RWPE2 (cell line): ENCODE data around the gene GBE1.
"Not testable (repeated sequence)": the region's sequence is repeated elsewhere in the genome, so short reads cannot be mapped to it uniquely, and the experiment has no call there.

ENCODE experiments used
- ATAC-seq: fragments of 200-7000 bp; cut with Tn5 transposase; 3 replicates; pipeline ENCODE4 v1.9.1; 2021; ENCODE audit warnings: low read depth
- DNase-seq: peaks from one replicate; pipeline ENCODE4 v3.0.0-alpha.2; 2020; ENCODE audit warnings: low spot score
- H3K27ac ChIP-seq: fragments of 450-650 bp; 2 replicates; pipeline ENCODE4 v1.5.1; 2017; ENCODE audit warnings: mild to moderate bottlenecking; ENCODE audit not compliant: poor library complexity, severe bottlenecking
- H3K27me3 ChIP-seq: fragments of 250-450 bp; sonication (Bioruptor Pico); 2 replicates; pipeline ENCODE4 v1.5.1; 2021; ENCODE audit warnings: mild to moderate bottlenecking, moderate library complexity; ENCODE audit not compliant: insufficient read depth, poor library complexity, severe bottlenecking
- H3K36me3 ChIP-seq: fragments of 250-450 bp; sonication (Bioruptor Pico); 2 replicates; pipeline ENCODE4 v1.5.1; 2020; ENCODE audit warnings: low read depth, mild to moderate bottlenecking, moderate library complexity
- H3K4me1 ChIP-seq: fragments of 250-450 bp; sonication (Bioruptor Pico); 2 replicates; pipeline ENCODE4 v1.5.1; 2021; ENCODE audit warnings: mild to moderate bottlenecking, moderate library complexity; ENCODE audit not compliant: insufficient read depth, poor library complexity, severe bottlenecking
- H3K4me3 ChIP-seq: fragments of 250-450 bp; sonication (Bioruptor Pico); 2 replicates; pipeline ENCODE4 v1.5.1; 2021; ENCODE audit warnings: mild to moderate bottlenecking, moderate library complexity; ENCODE audit not compliant: severe bottlenecking
- H3K9me3 ChIP-seq: fragments of 250-450 bp; sonication (Bioruptor Pico); 2 replicates; pipeline ENCODE4 v1.5.1; 2021; ENCODE audit warnings: mild to moderate bottlenecking, moderate library complexity; ENCODE audit not compliant: severe bottlenecking
- TF ChIP-seq, protein P1 (sequence below): fragments of 450-650 bp; IDR thresholded peaks from one replicate; pipeline ENCODE4 v1.5.1; 2017; ENCODE audit warnings: mild to moderate bottlenecking, moderate library complexity; ENCODE audit not compliant: poor library complexity, severe bottlenecking

Gene GBE1

DNA sequence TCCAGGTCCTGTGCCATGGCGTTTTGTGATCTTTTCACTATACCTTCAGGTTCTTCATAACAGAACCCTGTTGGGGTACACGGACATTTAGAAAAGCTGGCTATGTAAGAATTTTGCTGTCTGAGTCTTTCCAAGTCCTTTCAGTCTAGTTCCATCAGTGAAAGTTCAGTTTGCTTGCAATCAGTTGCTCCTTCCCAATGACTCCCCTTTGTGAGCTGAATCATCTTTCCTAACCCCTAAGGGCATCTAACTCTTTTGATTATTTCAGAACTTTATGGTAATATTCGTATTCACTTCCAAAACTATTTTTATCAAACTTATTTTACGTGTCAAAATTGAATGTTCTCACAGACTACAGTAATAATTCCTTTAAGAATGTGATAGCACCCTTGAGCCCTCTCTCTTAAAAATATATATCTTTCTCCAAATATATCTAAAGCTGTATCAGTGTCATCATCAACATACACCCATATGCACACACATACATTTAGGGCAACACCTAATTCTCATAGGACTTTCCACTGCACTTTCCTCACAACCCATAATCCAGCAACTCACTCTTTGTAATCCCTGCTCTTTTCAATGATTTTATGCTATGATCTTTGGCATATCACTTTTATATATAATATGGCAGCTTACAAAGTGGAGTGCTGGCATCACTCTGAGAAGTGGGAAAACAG is 263.7 kb downstream of the GBE1 start:
- Histone ChIP-seq H3K9me3 (no peaks in the 10 kb centered on the region), H3K27me3 (no peaks in the 10 kb centered on the region), H3K4me3 (no peak overlapping the region), H3K27ac (no peak overlapping the region), H3K4me1 (no peaks in the 10 kb centered on the region), H3K36me3 (no peaks in the 10 kb centered on the region)
- ATAC-seq (no peak), DNase-seq (no peak)
- TF ChIP-seq, protein P1, sequence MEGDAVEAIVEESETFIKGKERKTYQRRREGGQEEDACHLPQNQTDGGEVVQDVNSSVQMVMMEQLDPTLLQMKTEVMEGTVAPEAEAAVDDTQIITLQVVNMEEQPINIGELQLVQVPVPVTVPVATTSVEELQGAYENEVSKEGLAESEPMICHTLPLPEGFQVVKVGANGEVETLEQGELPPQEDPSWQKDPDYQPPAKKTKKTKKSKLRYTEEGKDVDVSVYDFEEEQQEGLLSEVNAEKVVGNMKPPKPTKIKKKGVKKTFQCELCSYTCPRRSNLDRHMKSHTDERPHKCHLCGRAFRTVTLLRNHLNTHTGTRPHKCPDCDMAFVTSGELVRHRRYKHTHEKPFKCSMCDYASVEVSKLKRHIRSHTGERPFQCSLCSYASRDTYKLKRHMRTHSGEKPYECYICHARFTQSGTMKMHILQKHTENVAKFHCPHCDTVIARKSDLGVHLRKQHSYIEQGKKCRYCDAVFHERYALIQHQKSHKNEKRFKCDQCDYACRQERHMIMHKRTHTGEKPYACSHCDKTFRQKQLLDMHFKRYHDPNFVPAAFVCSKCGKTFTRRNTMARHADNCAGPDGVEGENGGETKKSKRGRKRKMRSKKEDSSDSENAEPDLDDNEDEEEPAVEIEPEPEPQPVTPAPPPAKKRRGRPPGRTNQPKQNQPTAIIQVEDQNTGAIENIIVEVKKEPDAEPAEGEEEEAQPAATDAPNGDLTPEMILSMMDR: no peak

DNA sequence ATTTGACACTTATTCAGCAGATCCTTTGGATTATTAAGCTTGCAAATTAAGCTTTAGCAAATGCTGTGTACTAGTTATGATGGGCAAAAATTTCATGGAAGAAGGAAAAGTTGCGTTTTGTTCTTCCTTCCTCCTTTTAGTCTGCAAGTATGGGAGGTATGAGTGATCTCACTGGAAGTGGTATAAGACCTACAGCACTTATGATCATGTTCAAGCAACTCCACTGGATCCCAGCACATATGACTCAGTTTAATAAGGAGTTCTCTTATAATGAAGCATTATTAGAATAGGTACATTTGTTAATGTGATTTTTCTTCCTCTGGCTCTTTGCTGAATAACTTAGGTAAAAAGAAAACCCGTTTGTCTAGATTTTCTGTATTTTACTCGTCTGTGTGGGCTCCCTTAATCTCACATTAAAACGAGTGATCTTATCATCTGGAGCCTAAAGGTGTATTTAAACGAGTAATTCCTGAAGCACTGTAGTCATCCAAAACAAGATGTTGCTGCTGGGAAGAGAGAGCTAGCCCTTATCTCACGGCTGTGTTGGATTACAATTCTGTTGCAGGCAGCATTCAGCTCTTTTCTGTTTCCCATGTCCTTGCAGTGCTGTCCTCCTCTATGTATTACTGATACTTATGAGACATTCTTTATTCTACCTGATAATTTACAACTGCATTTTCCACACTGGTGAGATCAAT is 264.9 kb downstream of the GBE1 start:
- Histone ChIP-seq H3K36me3 (no peaks in the 10 kb centered on the region), H3K27ac (no peak overlapping the region), H3K4me1 (no peaks in the 10 kb centered on the region), H3K27me3 (no peaks in the 10 kb centered on the region), H3K9me3 (no peaks in the 10 kb centered on the region), H3K4me3 (no peak overlapping the region)
- ATAC-seq (no peak), DNase-seq (no peak)
- TF ChIP-seq, protein P1: no peak

DNA sequence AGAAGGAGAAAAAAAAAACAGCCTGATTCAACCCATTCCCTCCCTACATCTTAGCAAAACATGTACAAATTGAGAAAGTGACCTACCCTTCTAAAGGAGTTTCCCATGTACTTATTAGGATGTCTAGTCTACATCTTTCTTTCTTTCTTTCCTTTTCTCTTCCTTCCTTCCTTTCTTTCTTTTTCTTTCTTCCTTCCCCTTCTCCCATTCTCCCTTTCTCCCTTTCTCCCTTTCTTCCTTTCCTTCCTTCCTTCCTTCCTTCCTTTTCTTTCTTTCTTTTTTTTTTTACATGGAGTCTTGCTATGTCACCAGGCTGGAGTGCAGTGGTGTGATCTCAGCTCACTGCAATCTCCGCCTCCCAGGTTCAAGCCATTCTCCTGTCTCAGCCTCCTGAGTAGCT is 269.0 kb downstream of the GBE1 start:
- H3K9me3 ChIP-seq, H3K36me3 ChIP-seq, H3K27ac ChIP-seq, H3K4me1 ChIP-seq, DNase-seq, H3K27me3 ChIP-seq, H3K4me3 ChIP-seq, ATAC-seq: not testable (repeated sequence)

DNA sequence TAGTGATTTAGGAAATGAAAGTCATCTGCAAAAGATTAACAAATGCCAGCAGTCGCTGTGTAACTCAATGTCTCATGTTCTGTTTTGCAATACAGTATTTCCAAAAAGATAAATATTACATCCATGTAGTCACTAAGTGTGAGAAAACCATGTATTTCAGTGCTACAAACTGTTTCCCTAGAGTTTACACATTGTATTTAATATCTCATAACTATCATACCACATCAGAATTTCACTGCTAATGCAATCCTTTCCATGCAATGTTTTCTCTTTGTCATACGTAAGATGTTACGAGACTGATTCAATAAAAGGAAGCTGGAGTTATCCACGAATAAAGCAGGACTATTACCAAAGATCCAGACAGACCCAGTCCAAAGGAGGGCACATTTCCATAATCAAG is 269.4 kb downstream of the GBE1 start:
- H3K4me1 ChIP-seq: no peaks in the 10 kb centered on the region
- no peak for DNase-seq
- H3K4me3 ChIP-seq: no peak overlapping the region
- H3K27me3 ChIP-seq: no peaks in the 10 kb centered on the region
- no peak overlapping the region for H3K27ac ChIP-seq
- no peaks in the 10 kb centered on the region for H3K36me3 ChIP-seq
- ATAC-seq: no peak
- H3K9me3 ChIP-seq: no peaks in the 10 kb centered on the region
- TF ChIP-seq, protein P1: no peak

DNA sequence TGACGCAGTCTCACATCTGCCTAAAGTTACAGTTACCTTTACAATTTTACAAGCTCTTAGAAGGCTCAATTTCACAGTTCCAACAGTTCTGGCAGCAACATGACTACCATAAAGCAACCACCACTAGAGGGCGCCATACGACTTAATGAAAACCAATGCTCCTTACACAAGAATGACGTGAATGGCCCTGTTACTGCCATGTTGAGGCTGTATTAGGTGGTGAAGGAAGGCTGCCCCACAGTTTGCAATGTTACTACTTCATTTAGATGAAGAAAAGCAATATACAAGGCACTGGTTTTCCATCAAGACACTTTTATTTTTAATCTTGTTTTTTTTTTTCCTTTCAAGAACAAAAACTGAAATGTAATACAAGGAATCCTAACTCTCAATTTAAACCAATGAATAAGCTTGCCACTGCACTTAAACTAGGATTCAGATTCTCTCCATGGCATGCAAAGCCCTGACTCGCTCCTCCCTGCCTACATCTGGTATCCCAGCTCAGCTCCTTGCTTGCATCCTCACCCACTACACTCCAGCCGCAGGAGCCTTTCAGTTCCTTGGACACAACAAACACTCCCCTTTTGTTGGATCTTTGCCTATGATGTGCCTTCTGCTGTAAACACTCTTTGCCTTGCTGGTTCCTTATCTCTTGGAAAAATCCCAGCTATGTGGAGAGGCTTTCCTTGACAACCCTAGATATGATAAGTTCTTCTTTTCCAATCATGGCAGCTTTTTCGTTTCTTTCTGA is 270.7 kb downstream of the GBE1 start:
- H3K9me3 ChIP-seq: no peaks in the 10 kb centered on the region
- ATAC-seq (peak; percentile 81), DNase-seq (peak; percentile 67)

More for the DNA sequence above, 270.7 kb downstream of the GBE1 start:
- Histone ChIP-seq H3K36me3 (no peaks in the 10 kb centered on the region), H3K27me3 (no peaks in the 10 kb centered on the region), H3K4me3 (no peak overlapping the region), H3K4me1 (no peaks in the 10 kb centered on the region), H3K27ac (no peak overlapping the region)
- TF ChIP-seq, protein P1: peak; percentile 87
